Pancreas (tissue), 10 donors: ENCODE results near the gene PPP2CA. TPM values are rescaled to one million over a fixed set of nuclear protein-coding genes. Genes with fewer than 3 reads are reported as not detected.
A peak's percentile ranks its signal among the peaks of the same experiment; 100 is the strongest.

Experiments used
- ATAC-seq, 4 donors: fragments of 200-7000 bp; cut with Tn5 transposase; one replicate each; pipeline versions ENCODE4 v1.8.0 to v1.9.1; 2020; ENCODE audit warnings: mild to moderate bottlenecking in 4 of 4, moderate library complexity in 4 of 4
- DNase-seq, 6 donors: peaks; one replicate each; pipeline ENCODE4 v3.0.0-alpha.2; 2020
- FAIRE-seq: peaks from 2 replicates; lab custom pipeline; 2012; peaks lifted over from hg19 to GRCh38; lab: Jason Lieb, UNC
- H3K27ac ChIP-seq, 4 donors: fragments of 200-600 bp; sonication (generic); 1 replicate in 3 of 4; 2 replicates in 1 of 4; pipeline versions ENCODE4 v1.5.0 to v1.8.0; 2020
- H3K27me3 ChIP-seq, 4 donors: fragments of 200-600 bp; one replicate each; pipeline ENCODE4 v1.8.0; 2021
- H3K36me3 ChIP-seq, 3 donors: fragments of 200-600 bp; sonication (generic) in 1 of 3; one replicate each; pipeline versions ENCODE4 v1.5.0 to v1.8.0; 2020 to 2021
- H3K4me1 ChIP-seq, 3 donors: fragments of 200-600 bp; one replicate each; pipeline ENCODE4 v1.8.0; 2021
- H3K4me3 ChIP-seq, 4 donors: fragments of 200-600 bp; sonication (generic) in 2 of 4; one replicate each; pipeline versions ENCODE4 v1.5.0 to v1.8.0; 2020 to 2021
- H3K9me3 ChIP-seq, 4 donors: fragments of 200-600 bp; one replicate each; pipeline ENCODE4 v1.8.0; 2021
- CTCF ChIP-seq, 4 donors: fragments of 200-600 bp; sonication (generic) in 3 of 4; IDR thresholded peaks; one replicate each; pipeline versions ENCODE4 v1.5.0 to v1.8.0; 2021; ENCODE audit warnings: antibody characterized with exemption in 4 of 4
- WGBS, 2 donors: extraction: QIAGEN DNeasy Blood & Tissue Kit; methylation state at CpG; one replicate each; pipeline ENCODE4 v1.1.7; 2013; 5-methylcytosine and 5-hydroxymethylcytosine counted together
- intact Hi-C, 3 donors: fragments of 100-400 bp; cut with DNase I; formaldehyde crosslinking; loops; one replicate each; pipeline versions ENCODE4 v1.11.1 to v1.14.2; 2022
- polyA plus RNA-seq, 2 donors: library from polyadenylated mRNA; stranded (reverse); fragments of 200-250 nt; gene quantifications; one replicate each; pipeline ENCODE4 v1.2.3, GENCODE V29; 2013
- total RNA-seq, 6 donors: library from RNA; stranded (reverse); fragmentation: NEBNext Ultra II Directional in 4 of 6; extraction: Animal tissue kit (Norgen Biotek cat#: 25700) in 4 of 6; gene quantifications; one replicate each; pipeline versions ENCODE4 v1.2.1 to v1.2.4, GENCODE V29; 2021 to 2023
- donor health status: healthy with polysubstance abuse.
- donor health status: DM: no; HTN: no; CAD: no; lungs with moderate emphysema.
- donor health status: DM: no; HTN: no; CAD: no.
- donor health status: control.
- donor health status: control.
- donor health status: Bipolar disorder and iron deficiency.
- donor health status: DM: yes; HTN: yes; CAD: no.
- donor health status: DM: no; HTN: no; CAD: no.
- donor health status: DM: no; HTN: no; CAD: no.
- donor health status: DM: yes; HTN: yes; CAD: no.

PPP2CA gene
- total and polyA plus RNA-seq, 8 donors: 13.5 to 59.2 (median 43.9) TPM

DNA sequence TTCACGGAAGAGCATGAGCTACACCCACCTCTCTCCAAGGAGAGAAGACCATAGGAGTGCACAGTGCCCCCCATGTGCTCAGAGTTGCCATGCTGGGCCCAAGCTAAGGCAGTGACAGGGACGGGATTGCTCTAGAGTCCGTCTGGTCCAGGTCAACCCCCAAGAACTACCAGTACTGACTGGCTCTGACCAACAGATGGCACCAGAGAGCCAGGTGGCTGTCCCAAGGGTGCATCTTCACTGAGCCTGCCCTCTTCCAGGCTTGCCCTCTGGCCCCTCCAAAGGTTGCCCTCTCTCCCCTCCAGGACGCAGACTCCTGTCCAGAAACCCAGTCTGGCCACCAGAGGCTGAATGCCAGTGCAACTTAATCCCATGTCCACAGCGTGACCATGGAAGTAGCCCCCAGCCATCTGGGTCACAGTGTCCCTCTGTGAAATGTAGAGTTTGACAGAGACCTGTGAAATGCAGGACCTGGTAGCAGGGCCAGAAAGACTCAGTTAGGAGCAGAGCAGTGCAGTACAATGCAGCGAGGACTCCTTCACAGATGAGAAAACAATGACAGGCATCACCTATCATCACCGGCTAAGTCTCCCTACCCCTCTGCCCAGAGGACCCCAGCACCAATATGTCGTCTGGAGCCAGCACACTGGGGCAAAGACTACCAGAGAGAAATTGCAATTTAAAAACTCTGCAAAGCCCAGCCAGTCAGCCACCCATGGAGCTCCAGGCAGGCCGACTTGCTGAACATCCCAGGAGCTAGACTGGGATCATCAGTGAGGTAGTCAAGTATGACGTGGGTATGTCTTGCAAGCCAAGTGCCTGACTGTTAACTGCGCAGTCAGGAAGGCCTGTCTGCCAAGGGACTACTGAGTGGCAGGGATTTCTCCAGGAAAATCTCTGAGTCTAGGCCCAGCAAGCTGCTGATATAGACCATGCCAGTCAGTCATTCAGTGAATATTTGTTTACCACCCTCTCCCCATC is 41.4 kb downstream of the PPP2CA start:
- no peak for FAIRE-seq
- peak; percentile 74 to 94 (median 91) for ATAC-seq
- TF ChIP-seq CTCF (IDR thresholded peaks at IDR 0.05): peak; percentile 84 to 88 (median 87)
- Histone ChIP-seq H3K27me3 (no peaks in the 10 kb centered on the region), H3K9me3 (no peaks in the 10 kb centered on the region), H3K4me1 (peaks cover 0 to 6% (median 0%) of the 10 kb centered on the region in 3 donors), H3K4me3 (no peak overlapping the region), H3K36me3 (no peaks in the 10 kb centered on the region), H3K27ac (no peak overlapping the region)
- peak; percentile 56 to 82 (median 76) for DNase-seq
- whole genome bisulfite sequencing, 2 donors: 46 to 51% methylated on average over 11 of the region's 11 CpGs
- intact Hi-C loops: loop anchor here (5.0 to 10.0 kb wide), 3 partner anchors 100 to 108 kb away; no protein-coding TSS in a partner anchor

DNA sequence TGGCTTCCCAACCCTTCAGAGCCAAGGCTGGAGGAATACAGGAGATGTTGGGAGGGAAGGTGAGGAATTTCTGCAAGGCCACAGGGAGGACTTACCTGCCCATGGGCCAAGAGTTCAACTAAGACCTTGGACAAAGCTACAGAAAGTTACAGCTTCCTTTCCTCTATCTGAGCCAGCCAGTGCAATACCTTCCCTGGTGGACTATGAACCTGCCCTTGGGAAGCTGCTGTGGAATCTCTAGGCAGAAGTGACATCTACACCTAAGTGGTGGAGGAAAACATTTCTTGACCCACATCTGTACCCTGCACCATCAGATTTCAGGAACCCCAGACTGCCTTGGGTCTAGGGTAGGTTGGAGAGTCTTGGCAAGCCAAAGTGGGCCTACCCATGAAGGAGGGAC is 42.4 kb downstream of the PPP2CA start:
- Histone ChIP-seq H3K9me3 (no peaks in the 10 kb centered on the region), H3K4me1 (no peaks in the 10 kb centered on the region), H3K36me3 (no peaks in the 10 kb centered on the region), H3K27me3 (no peaks in the 10 kb centered on the region), H3K4me3 (no peak overlapping the region), H3K27ac (no peak overlapping the region)
- no peak for ATAC-seq
- intact Hi-C loops: loop anchor here (5.0 to 10.0 kb wide), 3 partner anchors 101 to 109 kb away; no protein-coding TSS in a partner anchor
- no peak for DNase-seq
- no peak for TF ChIP-seq CTCF (IDR thresholded peaks at IDR 0.05)
- no peak for FAIRE-seq

DNA sequence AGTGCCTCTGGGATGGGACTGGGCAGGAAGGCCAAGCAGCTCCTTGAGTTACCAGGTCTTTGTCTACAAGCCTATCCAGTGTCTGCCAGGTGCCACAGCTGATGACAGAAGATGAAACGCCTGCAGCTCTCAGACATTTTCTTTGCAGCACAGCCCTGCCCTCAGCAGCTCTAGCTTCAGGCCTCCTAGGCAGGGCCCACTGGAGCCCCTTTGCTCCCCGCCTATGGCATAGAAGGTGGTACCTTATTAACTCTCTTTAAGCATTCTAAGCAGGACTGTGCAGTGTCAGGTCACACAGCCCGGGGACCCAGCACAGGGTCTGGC is 47.8 kb downstream of the PPP2CA start:
- FAIRE-seq (no peak), ATAC-seq (no peak), DNase-seq (no peak)
- H3K4me3 ChIP-seq: peak overlapping the region in 1 of 4 donors; percentile 91
- H3K9me3 ChIP-seq: no peaks in the 10 kb centered on the region
- no peak for TF ChIP-seq CTCF (IDR thresholded peaks at IDR 0.05)
- H3K27me3 ChIP-seq: no peaks in the 10 kb centered on the region
- H3K27ac ChIP-seq: peak overlapping the region in 1 of 4 donors; percentile 100
- H3K36me3 ChIP-seq: no peaks in the 10 kb centered on the region
- peaks cover 4 to 22% (median 14%) of the 10 kb centered on the region in 3 donors for H3K4me1 ChIP-seq
- 64 to 72% methylated on average over 3 of the region's 3 CpGs for WGBS, 2 donors
- intact Hi-C loops: no loop called here

DNA sequence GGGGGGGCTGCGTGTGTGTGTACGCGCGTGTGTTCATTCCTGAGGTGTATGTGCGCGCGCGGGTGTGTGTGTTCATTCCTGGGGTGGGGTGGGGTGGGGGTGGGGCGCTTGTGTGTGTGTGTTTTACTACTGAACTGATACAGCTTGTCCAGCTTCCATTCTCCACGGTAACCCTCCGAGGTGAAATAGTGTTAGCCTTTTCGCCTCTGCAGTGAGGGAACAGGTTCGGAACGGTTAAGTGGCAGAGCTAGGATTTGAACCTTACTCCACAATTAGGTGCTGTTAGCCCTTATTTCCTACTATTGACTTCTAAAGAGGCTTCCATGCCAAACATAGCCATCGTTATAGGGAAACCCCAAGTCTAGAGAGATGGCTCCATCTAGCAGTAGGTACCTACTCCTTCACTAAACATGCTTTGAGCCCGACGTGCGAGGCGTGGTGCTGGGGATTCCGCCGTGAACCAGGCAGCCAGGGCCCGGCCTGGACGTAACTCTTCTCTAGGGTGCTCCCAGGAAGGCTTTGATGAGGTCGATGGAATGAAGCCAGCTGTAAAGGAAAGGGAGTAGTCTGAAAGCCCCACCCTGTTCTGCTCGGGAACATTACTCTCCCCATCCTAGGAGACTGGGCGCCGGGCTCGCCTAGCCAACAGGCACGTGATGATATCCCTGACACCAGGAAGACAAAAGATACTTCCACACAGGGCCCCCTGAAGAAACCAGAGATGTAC is 48.3 kb downstream of the PPP2CA start:
- 11 to 15% methylated on average over 29 of the region's 29 CpGs for WGBS, 2 donors

More for the DNA sequence above, 48.3 kb downstream of the PPP2CA start:
- intact Hi-C loops: no loop called here
- ATAC-seq (peak in 3 of 4 donors; percentile 49 to 57 (median 49)), DNase-seq (peak in 5 of 6 donors; percentile 16 to 58 (median 43)), FAIRE-seq (no peak)
- Histone ChIP-seq H3K9me3 (no peaks in the 10 kb centered on the region), H3K4me3 (peak overlapping the region; percentile 85 to 98 (median 93)), H3K36me3 (peaks cover 0 to under 1% (median 0%) of the 10 kb centered on the region in 3 donors), H3K27ac (peak overlapping the region; percentile 100), H3K4me1 (peaks cover 4 to 22% (median 14%) of the 10 kb centered on the region in 3 donors), H3K27me3 (no peaks in the 10 kb centered on the region)
- TF ChIP-seq CTCF (IDR thresholded peaks at IDR 0.05): no peak
